ENCODE data around the gene RASSF1.

Gene RASSF1

GRCh38 chr3:50341996-50342650 lies 1.5 kb upstream of the RASSF1 start:
- DNase-seq = no peak

- no peak for DNase-seq
Measured at GRCh38 chr3:50341537-50341936, 901 bp upstream of the RASSF1 start.

- no peak for DNase-seq
Measured at GRCh38 chr3:50340147-50340447, 539 bp downstream of the RASSF1 start.

- no peak for DNase-seq
Measured at GRCh38 chr3:50339485-50340146, 1.0 kb downstream of the RASSF1 start.

- no peak for DNase-seq
Measured at GRCh38 chr3:50338965-50339364, 1.7 kb downstream of the RASSF1 start.

GRCh38 chr3:50337175-50337861 lies 3.3 kb downstream of the RASSF1 start:
- DNase-seq = peak; percentile 87

GRCh38 chr3:50336452-50337174 lies 4.0 kb downstream of the RASSF1 start:
- no peak for DNase-seq

GRCh38 chr3:50334339-50335075 lies 6.1 kb downstream of the RASSF1 start:
- DNase-seq = no peak

GRCh38 chr3:50333744-50334328 lies 6.8 kb downstream of the RASSF1 start:
- no peak for DNase-seq

GRCh38 chr3:50331364-50331907 lies 9.2 kb downstream of the RASSF1 start:
- DNase-seq = no peak

GRCh38 chr3:50330330-50330729 lies 10.3 kb downstream of the RASSF1 start:
- DNase-seq = no peak

GRCh38 chr3:50327943-50328691 lies 12.5 kb downstream of the RASSF1 start, which contains the start of gene TUSC2:
TSS of gene TUSC2 (minus strand) at chr3:50328223. CDS start at chr3:50328099, 124 bp downstream.
- DNase-seq = peak; percentile 82

- no peak for DNase-seq
Measured at GRCh38 chr3:50327129-50327528, 13.5 kb downstream of the RASSF1 start.

GRCh38 chr3:50326182-50326541 lies 14.5 kb downstream of the RASSF1 start:
- DNase-seq = no peak

GRCh38 chr3:50325497-50326181 lies 15.0 kb downstream of the RASSF1 start:
- DNase-seq = no peak

- DNase-seq = no peak
Measured at GRCh38 chr3:50325113-50325480, 15.5 kb downstream of the RASSF1 start.

GRCh38 chr3:50324351-50325112 lies 16.1 kb downstream of the RASSF1 start:
- DNase-seq = no peak

- no peak for DNase-seq
Measured at GRCh38 chr3:50323614-50324199, 16.9 kb downstream of the RASSF1 start.

- DNase-seq = no peak
Measured at GRCh38 chr3:50323092-50323600, 17.5 kb downstream of the RASSF1 start.

All from NCI-H226 (cell line).